ENCODE results near the gene OGDHL. TPM values are rescaled to one million over a fixed set of nuclear protein-coding genes. Genes with fewer than 3 reads are reported as not detected.

Gene OGDHL
- total RNA-seq, 1 experiment from 2014 or later, result 22.6 TPM

DNA sequence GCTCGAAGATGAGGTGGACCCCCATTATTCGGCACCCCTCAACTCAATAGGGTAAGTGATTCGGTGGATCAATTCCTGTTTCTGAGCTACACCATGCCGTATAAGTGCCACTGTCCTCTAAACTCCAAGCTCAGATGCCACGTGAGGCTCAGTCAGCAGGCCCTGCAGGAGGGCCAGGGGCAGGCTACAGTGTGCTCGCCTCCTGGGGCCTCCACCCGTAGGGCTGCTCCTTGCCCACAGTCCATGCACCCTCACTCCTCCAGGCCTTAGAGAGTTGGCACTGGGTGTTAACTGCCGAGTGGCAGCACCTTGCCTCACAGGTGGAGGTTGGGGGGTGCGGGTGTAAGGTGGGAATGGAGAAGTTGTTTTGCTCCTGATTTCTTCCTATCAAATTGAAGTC lies 70.5 kb downstream of the OGDHL start:
- no peak overlapping the region for H3K4me3 Mint-ChIP-seq
- Histone ChIP-seq H3K23me2 (ENCODE audit: insufficient read length, low read depth, low read length, poor library complexity, severe bottlenecking) (peaks cover 6% of the 10 kb centered on the region), H3K18ac (ENCODE audit: insufficient read length, low read depth, low read length) (no peak overlapping the region), H3T11ph (ENCODE audit: low read length) (no peak overlapping the region), H2BK15ac (ENCODE audit: low read depth, low read length) (no peak overlapping the region), H3K79me2 (ENCODE audit: insufficient read depth, low read length) (no peaks in the 10 kb centered on the region), H3K27ac (ENCODE audit: insufficient read length, low read depth, low read length) (no peak overlapping the region), H2AK5ac (ENCODE audit: insufficient read length, low read length) (no peak overlapping the region), H4K5ac (ENCODE audit: insufficient read length, low read depth, low read length) (no peak overlapping the region), H3K9me3 (ENCODE audit: control insufficient read depth, low read depth, low read length) (peaks cover 13% of the 10 kb centered on the region), H2BK12ac (ENCODE audit: insufficient read length, low read depth, low read length) (no peak overlapping the region), H3K27me3 (ENCODE audit: insufficient read depth, low read length) (peaks cover 67% of the 10 kb centered on the region), H3K23ac (ENCODE audit: insufficient read length, low read depth, low read length) (no peak overlapping the region), H2BK5ac (ENCODE audit: insufficient read length, low read length) (no peak overlapping the region), H4K8ac (replicated peaks; ENCODE audit: insufficient read length, low read depth, low read length) (no peak overlapping the region), H4K91ac (ENCODE audit: insufficient read length, low read depth, low read length) (no peak overlapping the region), H3K79me1 (ENCODE audit: insufficient read depth, low read depth, low read length, poor library complexity, severe bottlenecking) (no peaks in the 10 kb centered on the region), H3K56ac (ENCODE audit: insufficient read length, low read depth, low read length) (no peak overlapping the region), H3K4me1 (ENCODE audit: insufficient read depth, low read length) (peaks cover 4% of the 10 kb centered on the region; the same call in 1 of the 2 replicates), H2AFZ (ENCODE audit: low read length) (no peak overlapping the region), H3K4ac (ENCODE audit: low read depth, low read length) (no peak overlapping the region), H2BK120ac (ENCODE audit: low read depth, low read length, poor library complexity, severe bottlenecking) (no peak overlapping the region), H2BK20ac (ENCODE audit: low read depth, low read length, poor library complexity, severe bottlenecking) (no peak overlapping the region), H3K4me2 (ENCODE audit: insufficient read depth, insufficient read length, low read length) (no peak overlapping the region), H3K14ac (ENCODE audit: insufficient read depth, low read length) (no peak overlapping the region), H3K9ac (ENCODE audit: extremely low read depth, insufficient read length, low read length) (no peak overlapping the region), H4K20me1 (ENCODE audit: control insufficient read depth, insufficient read depth, insufficient read length) (no peaks in the 10 kb centered on the region)
- peaks cover 50 to 53% of the 10 kb centered on the region in 2 experiments for H3K4me1 Mint-ChIP-seq
- H3K36me3 Mint-ChIP-seq (ENCODE audit: insufficient read depth in 1 of 3, low read depth in 3 of 3), result peaks cover 0 to 14% (median 13%) of the 10 kb centered on the region in 3 experiments; a peak in 5 of 7 replicates
- no peak for DNase-seq
- no peak overlapping the region for H3K27ac Mint-ChIP-seq
- H3K27me3 Mint-ChIP-seq (ENCODE audit: low read depth), result peaks cover 100% of the 10 kb centered on the region
- WGBS (ENCODE audit: extremely low coverage, insufficient read length, low lambda C conversion rate), result no CpG with 5 or more reads among the region's 9 CpGs
- peaks cover 16 to 27% of the 10 kb centered on the region in 2 experiments for H3K9me3 Mint-ChIP-seq
- TF ChIP-seq, protein P1, sequence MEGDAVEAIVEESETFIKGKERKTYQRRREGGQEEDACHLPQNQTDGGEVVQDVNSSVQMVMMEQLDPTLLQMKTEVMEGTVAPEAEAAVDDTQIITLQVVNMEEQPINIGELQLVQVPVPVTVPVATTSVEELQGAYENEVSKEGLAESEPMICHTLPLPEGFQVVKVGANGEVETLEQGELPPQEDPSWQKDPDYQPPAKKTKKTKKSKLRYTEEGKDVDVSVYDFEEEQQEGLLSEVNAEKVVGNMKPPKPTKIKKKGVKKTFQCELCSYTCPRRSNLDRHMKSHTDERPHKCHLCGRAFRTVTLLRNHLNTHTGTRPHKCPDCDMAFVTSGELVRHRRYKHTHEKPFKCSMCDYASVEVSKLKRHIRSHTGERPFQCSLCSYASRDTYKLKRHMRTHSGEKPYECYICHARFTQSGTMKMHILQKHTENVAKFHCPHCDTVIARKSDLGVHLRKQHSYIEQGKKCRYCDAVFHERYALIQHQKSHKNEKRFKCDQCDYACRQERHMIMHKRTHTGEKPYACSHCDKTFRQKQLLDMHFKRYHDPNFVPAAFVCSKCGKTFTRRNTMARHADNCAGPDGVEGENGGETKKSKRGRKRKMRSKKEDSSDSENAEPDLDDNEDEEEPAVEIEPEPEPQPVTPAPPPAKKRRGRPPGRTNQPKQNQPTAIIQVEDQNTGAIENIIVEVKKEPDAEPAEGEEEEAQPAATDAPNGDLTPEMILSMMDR (conservative IDR thresholded peaks at IDR 0.05), result no peak

Measured in H9 (cell line).